NCI-H2227 (cell line): ENCODE measurements around the gene DNAH6.
A peak's percentile ranks its signal among the peaks of the same experiment; 100 is the strongest.
"Not testable (repeated sequence)": the region's sequence is repeated elsewhere in the genome, so short reads cannot be mapped to it uniquely, and the experiment has no call there.

Experiments used
- DNase-seq: peaks from one replicate; lab custom pipeline; 2025; ENCODE audit not compliant: unreplicated experiment; lab: John Stamatoyannopoulos, UW

The DNAH6 gene, protein sequence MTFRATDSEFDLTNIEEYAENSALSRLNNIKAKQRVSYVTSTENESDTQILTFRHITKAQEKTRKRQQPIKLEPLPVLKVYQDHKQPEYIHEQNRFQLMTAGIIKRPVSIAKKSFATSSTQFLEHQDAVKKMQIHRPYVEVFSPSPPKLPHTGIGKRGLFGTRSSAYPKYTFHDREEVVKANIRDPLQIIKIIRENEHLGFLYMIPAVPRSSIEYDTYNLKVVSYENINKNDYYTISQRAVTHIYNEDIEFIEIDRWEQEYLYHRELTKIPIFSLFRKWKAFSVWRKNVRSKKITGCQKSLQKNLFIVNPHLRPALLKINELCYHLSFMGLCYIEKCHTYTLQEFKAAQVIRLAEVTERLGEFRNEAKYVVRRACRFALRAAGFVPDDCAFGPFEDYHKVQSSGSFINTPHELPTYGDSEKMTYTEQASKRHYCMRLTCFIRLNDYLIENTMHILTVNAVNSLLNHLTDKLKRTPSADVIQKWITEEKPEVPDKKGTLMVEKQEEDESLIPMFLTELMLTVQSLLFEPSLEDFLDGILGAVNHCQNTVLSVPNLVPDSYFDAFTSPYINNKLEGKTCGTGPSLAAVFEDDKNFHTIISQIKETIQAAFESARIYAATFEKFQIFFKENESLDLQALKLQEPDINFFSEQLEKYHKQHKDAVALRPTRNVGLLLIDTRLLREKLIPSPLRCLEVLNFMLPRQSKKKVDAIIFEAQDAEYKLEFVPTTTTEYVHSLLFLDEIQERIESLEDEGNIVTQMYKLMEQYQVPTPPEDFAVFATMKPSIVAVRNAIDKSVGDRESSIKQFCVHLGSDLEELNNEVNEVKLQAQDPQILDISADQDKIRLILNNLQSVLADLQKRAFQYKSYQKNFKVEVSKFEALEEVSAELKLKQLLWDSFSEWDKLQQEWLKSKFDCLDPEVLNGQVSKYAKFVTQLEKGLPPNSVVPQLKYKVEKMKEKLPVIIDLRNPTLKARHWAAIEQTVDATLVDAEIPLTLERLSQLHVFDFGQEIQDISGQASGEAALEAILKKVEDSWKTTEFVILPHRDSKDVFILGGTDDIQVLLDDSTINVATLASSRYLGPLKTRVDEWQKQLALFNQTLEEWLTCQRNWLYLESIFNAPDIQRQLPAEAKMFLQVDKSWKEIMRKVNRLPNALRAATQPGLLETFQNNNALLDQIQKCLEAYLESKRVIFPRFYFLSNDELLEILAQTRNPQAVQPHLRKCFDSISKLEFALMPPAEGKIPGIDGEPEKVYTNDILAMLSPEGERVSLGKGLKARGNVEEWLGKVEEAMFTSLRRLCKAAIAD (N-terminal part only)

DNA sequence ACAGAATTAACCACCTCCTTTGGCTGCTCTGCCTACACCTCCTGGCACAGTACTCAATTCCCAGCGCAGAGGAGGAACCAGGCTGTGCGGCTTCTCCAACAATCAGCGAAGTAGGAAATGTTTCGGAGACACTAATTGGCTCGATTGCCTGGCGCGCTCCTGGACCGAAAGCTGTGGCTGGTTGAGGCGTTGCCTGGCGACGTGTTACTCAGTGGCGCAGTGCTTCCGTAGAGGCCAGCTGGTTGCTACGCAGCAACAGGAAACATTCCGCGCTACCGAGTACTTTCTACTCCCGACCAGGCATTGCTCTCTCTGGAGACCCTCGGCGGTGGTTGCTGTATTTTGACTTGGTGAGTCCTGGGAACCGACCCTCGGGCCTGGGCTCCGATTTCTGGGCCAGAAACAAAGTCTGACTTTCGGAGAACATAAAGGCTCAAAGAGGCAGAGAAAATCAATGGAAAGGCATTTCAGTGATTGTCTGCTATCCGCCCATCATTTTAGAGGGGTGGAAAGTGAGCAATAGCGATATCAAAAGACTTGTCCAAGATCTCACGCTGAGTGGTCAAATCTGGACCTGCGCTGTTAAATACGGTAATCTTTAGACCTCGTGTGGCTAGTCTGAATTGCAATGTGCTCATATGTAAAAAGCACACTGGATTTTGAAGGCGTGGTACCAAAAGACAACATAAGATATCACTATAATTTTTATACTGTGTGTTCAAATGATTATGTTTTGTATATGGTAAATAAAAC, at the start of gene DNAH6:
Gene DNAH6 (plus strand): TSS at position 265 of the 753 bp plus-strand sequence. CDS start 1,329 bp downstream, outside the sequence.
- DNase-seq = peak; percentile 98

DNA sequence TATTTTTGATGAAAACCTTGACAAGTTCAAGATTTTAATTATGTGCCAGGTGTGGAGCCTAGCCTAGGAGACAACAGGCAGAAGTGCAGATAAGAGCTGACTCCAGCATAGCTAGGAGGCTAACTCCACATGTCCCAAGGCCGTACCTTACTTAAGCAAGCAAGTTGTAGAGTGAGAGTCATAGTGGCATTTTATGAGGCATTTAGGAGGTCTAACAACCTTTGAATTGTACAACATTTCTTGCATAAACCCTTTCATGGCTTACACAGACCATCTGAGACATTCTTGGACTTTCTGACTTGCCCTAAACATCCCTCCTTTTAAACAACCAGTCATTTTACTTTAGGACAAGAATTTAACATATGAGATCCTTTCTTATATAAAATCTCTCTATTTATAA, 48.9 kb upstream of the DNAH6 start:
- no peak for DNase-seq

DNA sequence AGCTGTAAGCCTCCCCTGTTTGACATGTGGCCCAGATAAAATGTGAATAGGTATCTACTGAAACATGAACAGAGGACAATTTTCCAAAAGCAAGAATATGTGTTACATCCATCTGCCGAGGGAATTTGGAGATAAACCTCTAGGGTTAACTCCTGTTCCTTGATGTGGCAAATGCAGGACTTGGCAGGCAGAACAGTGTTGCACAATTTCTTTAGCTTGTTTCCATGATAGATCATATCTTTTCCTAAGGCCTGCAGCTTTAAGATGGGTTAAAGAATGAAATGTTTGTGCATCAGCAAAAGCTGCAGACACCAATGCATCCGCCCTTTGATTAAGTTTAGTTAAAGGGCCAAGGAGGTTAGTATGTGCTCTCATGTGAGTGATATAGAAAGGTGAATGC, 43.9 kb upstream of the DNAH6 start:
- not testable (repeated sequence) for DNase-seq

DNA sequence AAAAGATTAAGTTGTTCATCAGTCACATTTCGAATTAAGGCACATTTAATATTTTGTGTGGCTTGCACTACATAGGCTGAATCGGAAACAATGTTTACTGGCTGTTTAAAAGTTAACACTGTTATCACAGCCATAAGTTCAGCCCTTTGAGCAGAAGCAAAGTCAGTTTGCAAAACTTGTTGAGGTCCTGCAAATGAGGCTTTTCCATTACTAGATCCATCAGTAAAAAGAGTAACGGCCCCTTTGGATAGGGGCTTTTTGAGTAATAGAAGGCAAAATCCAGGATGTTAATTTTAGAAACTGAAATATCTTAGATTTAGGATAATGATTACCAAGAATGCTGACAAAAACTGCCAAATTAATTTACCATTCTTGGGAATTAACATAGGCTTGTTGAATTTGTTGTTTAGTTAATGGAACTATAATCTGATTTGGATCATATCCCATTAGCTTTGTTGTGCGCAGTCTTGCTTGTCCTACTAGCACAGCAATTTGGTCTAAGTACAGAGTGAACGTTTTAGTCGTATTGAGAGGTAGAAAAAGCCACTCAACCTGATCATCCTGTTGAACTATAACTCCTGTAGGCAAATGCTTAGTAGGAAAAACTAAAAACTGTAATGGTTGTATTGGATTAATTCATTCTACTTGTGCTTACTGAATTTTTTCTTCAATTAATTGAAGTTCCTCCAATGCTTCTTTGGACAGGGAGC, 43.3 kb upstream of the DNAH6 start:
- no peak for DNase-seq

DNA sequence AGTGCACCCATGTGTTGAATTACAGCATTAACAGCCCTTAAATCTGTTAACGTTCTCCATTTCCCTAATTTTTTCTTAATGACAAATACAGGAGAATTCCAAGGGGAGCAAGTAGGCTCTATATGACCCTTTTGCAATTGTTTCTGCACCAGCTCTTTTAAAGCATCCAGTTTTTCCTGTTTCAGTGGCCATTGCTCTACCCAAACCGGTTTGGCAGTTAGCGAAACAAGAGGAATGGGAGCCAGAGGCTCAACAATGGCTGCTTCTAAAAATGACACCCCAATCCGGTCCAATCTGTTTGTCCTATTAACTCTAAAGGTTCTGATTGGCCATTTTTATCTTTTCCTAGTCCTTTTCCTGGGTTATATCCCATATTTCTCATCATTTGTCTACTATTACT, 42.1 kb upstream of the DNAH6 start:
- DNase-seq = no peak

- DNase-seq = no peak
These were observed 38.4 kb upstream of the DNAH6 start for GRCh38 chr2:84477886-84478285.

DNA sequence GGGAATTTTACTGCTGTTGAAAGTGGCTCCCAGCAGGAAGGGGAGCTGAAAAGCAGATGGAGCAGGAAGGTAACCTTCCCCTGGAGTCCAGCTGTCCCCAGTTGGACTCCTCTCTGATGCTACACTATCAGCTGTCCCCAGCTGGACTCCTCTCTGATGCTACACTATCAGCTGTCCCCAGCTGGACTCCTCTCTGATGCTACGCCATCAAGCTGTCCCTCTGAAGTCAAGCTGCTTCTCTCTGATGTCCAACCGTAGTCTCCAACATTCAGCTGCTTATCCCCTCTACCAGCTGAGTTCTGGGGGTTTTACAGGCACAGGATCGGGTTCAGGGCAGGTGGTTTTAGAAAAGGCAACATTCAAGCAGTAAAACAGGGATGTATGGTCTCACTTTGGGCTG, 37.4 kb upstream of the DNAH6 start:
- DNase-seq = no peak

DNA sequence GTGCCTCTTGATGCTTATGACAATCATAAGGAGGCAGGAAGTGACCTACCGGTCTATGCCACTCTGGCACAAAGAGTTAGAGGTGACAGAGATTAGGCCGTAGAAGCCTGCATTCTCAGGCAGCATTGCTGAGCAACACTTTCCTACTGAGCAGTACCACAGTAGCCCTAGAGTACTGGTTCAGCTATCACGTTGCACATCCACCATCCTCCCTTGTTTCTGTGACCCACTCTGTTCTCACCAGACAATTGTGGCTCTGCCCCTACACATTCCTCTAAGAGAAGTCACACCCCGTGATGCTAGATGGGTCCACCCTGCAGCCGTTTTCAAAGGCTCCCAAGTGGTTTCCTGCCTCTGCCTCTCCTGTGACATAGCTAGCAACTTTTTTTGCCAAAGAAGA, 34.6 kb upstream of the DNAH6 start:
- no peak for DNase-seq

DNA sequence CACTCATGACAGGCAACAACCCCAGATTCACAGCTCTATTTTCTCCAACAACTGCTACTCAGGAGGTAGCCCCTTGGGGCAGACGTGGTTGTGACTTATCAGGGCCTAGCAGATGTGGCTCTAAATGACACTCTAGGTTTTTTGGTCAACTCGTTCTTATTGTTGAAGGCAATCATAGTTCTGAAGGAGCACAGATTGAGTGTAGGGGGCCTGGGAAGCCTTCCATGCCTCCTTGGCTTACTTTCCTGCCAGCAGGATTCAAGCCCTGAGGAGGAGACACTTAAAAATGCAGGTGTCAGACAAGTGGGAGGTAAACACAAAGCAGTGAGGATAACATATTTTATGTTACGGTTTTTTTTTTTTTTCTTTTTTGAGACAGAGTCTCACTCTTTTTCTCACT, 33.7 kb upstream of the DNAH6 start:
- no peak for DNase-seq

- no peak for DNase-seq
These were observed 33.0 kb upstream of the DNAH6 start for GRCh38 chr2:84483320-84483719.

- DNase-seq = peak; percentile 45
These were observed 29.7 kb upstream of the DNAH6 start for GRCh38 chr2:84486441-84487115.

GRCh38 chr2:84487298-84487996, 28.9 kb upstream of the DNAH6 start:
- DNase-seq = no peak

GRCh38 chr2:84491256-84491655, 25.0 kb upstream of the DNAH6 start:
- no peak for DNase-seq

DNA sequence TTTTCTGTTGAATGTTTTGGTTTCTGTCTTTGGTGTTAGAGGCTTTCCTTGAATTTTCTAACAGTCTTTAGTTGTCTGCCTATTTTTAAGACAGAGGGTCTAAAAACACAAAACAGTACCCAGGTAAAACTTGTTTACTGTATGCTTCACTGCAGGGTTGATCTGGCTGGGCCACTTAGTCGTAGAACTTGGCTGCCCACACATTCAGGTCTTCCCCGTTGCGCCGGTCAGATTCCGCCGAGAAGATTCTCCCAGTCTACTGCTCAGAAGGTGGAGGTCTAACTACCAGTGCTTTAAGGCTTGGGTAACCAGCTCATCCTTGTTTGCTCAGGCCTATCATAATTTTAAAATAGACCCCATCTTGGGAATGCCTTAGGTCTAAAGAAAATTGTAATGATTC, 24.6 kb upstream of the DNAH6 start:
- no peak for DNase-seq

DNA sequence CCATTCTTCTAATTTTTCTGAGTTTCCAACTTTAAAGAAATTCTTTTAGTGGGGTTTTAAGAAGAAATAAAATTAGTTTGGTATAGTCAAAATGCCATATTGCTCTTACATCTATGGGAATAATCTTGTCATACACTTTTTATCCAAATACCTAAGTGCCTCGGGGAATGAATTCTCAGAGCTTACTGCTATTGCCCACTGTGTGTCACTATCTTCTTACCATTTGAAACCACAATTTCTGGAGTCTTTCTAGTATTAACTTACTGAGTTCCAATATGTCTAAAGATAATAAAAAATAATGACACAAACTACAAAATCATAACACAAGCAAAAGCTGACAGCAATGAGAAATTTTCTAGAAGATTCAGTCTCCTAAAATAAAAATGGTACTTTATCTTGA, 23.7 kb upstream of the DNAH6 start:
- DNase-seq = no peak

GRCh38 chr2:84493514-84493913, 22.8 kb upstream of the DNAH6 start:
- no peak for DNase-seq

DNA sequence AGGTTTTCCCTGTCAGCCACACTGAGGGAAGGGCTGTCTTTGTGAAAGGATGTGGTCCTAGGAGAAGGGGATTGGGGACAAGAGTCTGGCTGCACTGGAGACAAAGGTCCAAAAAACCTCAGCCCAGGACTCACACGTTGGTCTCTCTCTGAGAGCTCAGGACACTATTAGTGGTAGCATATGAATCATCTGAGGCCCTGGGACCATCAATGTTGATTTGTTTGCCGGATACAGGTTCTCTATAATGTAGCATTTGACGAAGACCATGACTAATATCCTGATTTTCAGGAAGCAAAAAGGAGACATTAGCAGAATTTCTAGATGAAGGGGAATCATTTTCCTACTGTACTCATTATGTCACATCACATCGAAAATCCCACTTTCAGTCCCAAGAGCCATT, 22.2 kb upstream of the DNAH6 start:
- DNase-seq = no peak

DNA sequence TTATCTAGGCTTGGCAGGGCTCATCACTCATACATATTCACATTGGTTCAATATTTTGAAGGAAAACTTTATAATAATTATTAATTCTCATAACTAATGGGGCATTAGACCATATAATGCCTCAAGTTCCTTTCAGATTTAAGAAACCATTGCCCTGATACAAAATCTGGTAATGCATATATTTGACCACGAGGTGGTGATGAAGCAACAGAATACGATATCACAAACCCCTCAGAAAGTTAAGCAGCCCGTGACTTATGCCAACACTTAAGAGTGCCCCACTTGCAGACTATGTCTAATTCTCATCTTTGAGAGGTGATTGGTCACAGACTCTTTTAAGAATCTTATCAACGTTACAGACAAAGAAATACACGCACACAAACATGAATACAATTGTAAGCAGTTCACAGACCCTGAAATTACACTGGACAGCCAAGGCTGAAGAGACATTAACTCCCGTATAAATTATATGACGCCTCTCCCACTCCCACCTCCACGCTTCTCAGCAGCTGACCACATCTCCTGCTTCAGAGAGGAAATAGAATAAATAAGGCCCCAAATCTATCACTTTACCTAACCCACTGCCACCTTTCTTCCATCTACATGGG, 20.7 kb upstream of the DNAH6 start:
- peak; percentile 69 for DNase-seq
